Cardiac septum (tissue), 1 donor: ENCODE data around the gene URM1. TPM values are rescaled to one million over a fixed set of nuclear protein-coding genes. Genes with fewer than 3 reads are reported as not detected.

ENCODE experiments used
- DNase-seq: peaks from one replicate; pipeline ENCODE4 v3.0.0-alpha.2; 2020; ENCODE audit warnings: low spot score
- intact Hi-C: fragments of 100-400 bp; cut with DNase I; formaldehyde crosslinking; loops from one replicate; pipeline ENCODE4 v1.14.0; 2022
- total RNA-seq: library from RNA; stranded (reverse); fragmentation: NEBNext Ultra II Directional; extraction: Animal tissue kit (Norgen Biotek cat#: 25700); gene quantifications from one replicate; pipeline ENCODE4 v1.2.1, GENCODE V29; 2021
- donor health status: DM: no; HTN: no; CAD: no.

The URM1 gene
- total RNA-seq, 1 donor from 2014 or later, result 49.5 TPM

- no peak for DNase-seq
- intact Hi-C loops, result loop anchor here (5.0 kb wide), 1 partner anchor 151 kb away; the partner anchor contains the start of gene CIZ1
Measured at GRCh38 chr9:128342971-128343680, 28.0 kb upstream of the URM1 start.

GRCh38 chr9:128343855-128344254 is 27.3 kb upstream of the URM1 start:
- intact Hi-C loops, result loop anchor here (5.0 kb wide), 1 partner anchor 152 kb away; the partner anchor contains the start of gene CIZ1

GRCh38 chr9:128344931-128345605 is 26.1 kb upstream of the URM1 start:
- intact Hi-C loops, result loop anchor here (5.0 kb wide), 1 partner anchor 153 kb away; the partner anchor contains the start of gene CIZ1

More at GRCh38 chr9:128343855-128344254, 27.3 kb upstream of the URM1 start:
- no peak for DNase-seq

GRCh38 chr9:128349125-128349524 is 22.0 kb upstream of the URM1 start:
- DNase-seq, result no peak
- intact Hi-C loops, result no loop called here

More at GRCh38 chr9:128344931-128345605, 26.1 kb upstream of the URM1 start:
- DNase-seq, result no peak

- intact Hi-C loops, result no loop called here
- DNase-seq, result no peak
Measured at GRCh38 chr9:128349772-128350171, 21.4 kb upstream of the URM1 start.

- intact Hi-C loops, result no loop called here
- no peak for DNase-seq
Measured at GRCh38 chr9:128355451-128355850, 15.7 kb upstream of the URM1 start.

GRCh38 chr9:128358090-128358489 is 13.1 kb upstream of the URM1 start:
- DNase-seq, result no peak
- intact Hi-C loops, result no loop called here

- intact Hi-C loops, result no loop called here
- no peak for DNase-seq
Measured at GRCh38 chr9:128358861-128359260, 12.3 kb upstream of the URM1 start.

- intact Hi-C loops, result no loop called here
- no peak for DNase-seq
Measured at GRCh38 chr9:128360826-128361225, 10.3 kb upstream of the URM1 start.

- intact Hi-C loops, result no loop called here
- DNase-seq, result no peak
Measured at GRCh38 chr9:128361296-128361985, 9.7 kb upstream of the URM1 start.

GRCh38 chr9:128361986-128362646 is 9.1 kb upstream of the URM1 start:
- intact Hi-C loops, result loop anchor here (2.0 kb wide), 1 partner anchor 51 kb away; no protein-coding TSS in a partner anchor
- peak; percentile 91 for DNase-seq

- intact Hi-C loops, result loop anchor here (2.0 kb wide), 1 partner anchor 50 kb away; no protein-coding TSS in a partner anchor
- DNase-seq, result no peak
Measured at GRCh38 chr9:128362774-128363173, 8.4 kb upstream of the URM1 start.

- intact Hi-C loops, result no loop called here
- no peak for DNase-seq
Measured at GRCh38 chr9:128365525-128365924, 5.6 kb upstream of the URM1 start.

- no peak for DNase-seq
- intact Hi-C loops, result no loop called here
Measured at GRCh38 chr9:128369024-128369706, 2.0 kb upstream of the URM1 start.

- no peak for DNase-seq
- intact Hi-C loops, result no loop called here
Measured at GRCh38 chr9:128370367-128370751, 815 bp upstream of the URM1 start.

GRCh38 chr9:128371630-128372117 is 500 bp downstream of the URM1 start:
- no peak for DNase-seq
- intact Hi-C loops, result no loop called here

- intact Hi-C loops, result no loop called here
- no peak for DNase-seq
Measured at GRCh38 chr9:128372188-128372641, 1.0 kb downstream of the URM1 start.

GRCh38 chr9:128372784-128373183 is 1.6 kb downstream of the URM1 start:
- DNase-seq, result no peak
- intact Hi-C loops, result no loop called here

GRCh38 chr9:128374221-128374675 is 3.1 kb downstream of the URM1 start:
- intact Hi-C loops, result no loop called here
- no peak for DNase-seq
